Aorta (tissue), 5 donors: Measurements from ENCODE around the gene MAPK8. TPM values are rescaled to one million over a fixed set of nuclear protein-coding genes. Genes with fewer than 3 reads are reported as not detected.

Experiments used
- ATAC-seq: fragments of 200-7000 bp; cut with Tn5 transposase; one replicate; pipeline ENCODE4 v1.9.1; 2022; ENCODE audit warnings: moderate library complexity; ENCODE audit not compliant: low FRiP score
- DNase-seq, 2 donors: peaks; one replicate each; pipeline ENCODE4 v3.0.0-alpha.2; 2020
- H3K27ac ChIP-seq, 2 donors: one replicate each; pipeline ENCODE4 v1.5.1; 2013; ENCODE audit warnings: low read length in 2 of 2, mild to moderate bottlenecking in 2 of 2, moderate library complexity in 2 of 2, control low read depth in 1 of 2, inconsistent platforms in 1 of 2, low read depth in 1 of 2
- H3K27me3 ChIP-seq, 2 donors: one replicate each; pipeline ENCODE4 v1.6.1; 2013; ENCODE audit warnings: control low read depth in 1 of 2, low read length in 1 of 2, mild to moderate bottlenecking in 1 of 2, moderate library complexity in 1 of 2; ENCODE audit not compliant: insufficient read depth in 2 of 2, control insufficient read depth in 1 of 2
- H3K36me3 ChIP-seq, 2 donors: one replicate each; pipeline ENCODE4 v1.6.1; 2013; ENCODE audit warnings: control low read depth in 1 of 2, low read length in 1 of 2, mild to moderate bottlenecking in 1 of 2; ENCODE audit not compliant: insufficient read depth in 2 of 2, control insufficient read depth in 1 of 2
- H3K4me1 ChIP-seq, 2 donors: one replicate each; pipeline ENCODE4 v1.6.1; 2013; ENCODE audit warnings: low read length in 2 of 2, control low read depth in 1 of 2, mild to moderate bottlenecking in 1 of 2, moderate library complexity in 1 of 2; ENCODE audit not compliant: insufficient read depth in 2 of 2, control insufficient read depth in 1 of 2
- H3K4me3 ChIP-seq, 2 donors: one replicate each; pipeline ENCODE4 v1.5.1; 2013; ENCODE audit warnings: low read length in 2 of 2, control low read depth in 1 of 2, mild to moderate bottlenecking in 1 of 2
- H3K9me3 ChIP-seq: one replicate; pipeline ENCODE4 v1.6.1; 2013; ENCODE audit warnings: mild to moderate bottlenecking, low read length; ENCODE audit not compliant: control insufficient read depth
- WGBS, 2 donors: extraction: QIAGEN DNeasy Blood & Tissue Kit; methylation state at CpG; one replicate each; pipeline ENCODE4 v1.1.7; 2013; 5-methylcytosine and 5-hydroxymethylcytosine counted together
- intact Hi-C, 2 donors: fragments of 100-400 bp; cut with DNase I; formaldehyde crosslinking; loops; one replicate each; pipeline versions ENCODE4 v1.14.2 to v1.15.0; 2022
- polyA plus RNA-seq, 2 donors: library from polyadenylated mRNA; stranded (reverse); fragments of 200-250 nt; gene quantifications; one replicate each; pipeline ENCODE4 v1.2.3, GENCODE V29; 2013
- total RNA-seq, 2 donors: library from RNA; stranded (reverse); fragmentation: NEBNext Ultra II Directional; extraction: Animal tissue kit (Norgen Biotek cat#: 25700); gene quantifications; one replicate each; pipeline ENCODE4 v1.2.1, GENCODE V29; 2021
- donor health status: healthy with polysubstance abuse.
- donor health status: Bipolar disorder and iron deficiency.
- donor health status: DM: no; HTN: no; CAD: no.
- donor health status: DM: no; HTN: no; CAD: no.
- donor health status: DM: yes; HTN: yes; CAD: no.

Gene MAPK8
- total and polyA plus RNA-seq, 4 donors = 7.8 to 38.9 (median 26.7) TPM

DNA sequence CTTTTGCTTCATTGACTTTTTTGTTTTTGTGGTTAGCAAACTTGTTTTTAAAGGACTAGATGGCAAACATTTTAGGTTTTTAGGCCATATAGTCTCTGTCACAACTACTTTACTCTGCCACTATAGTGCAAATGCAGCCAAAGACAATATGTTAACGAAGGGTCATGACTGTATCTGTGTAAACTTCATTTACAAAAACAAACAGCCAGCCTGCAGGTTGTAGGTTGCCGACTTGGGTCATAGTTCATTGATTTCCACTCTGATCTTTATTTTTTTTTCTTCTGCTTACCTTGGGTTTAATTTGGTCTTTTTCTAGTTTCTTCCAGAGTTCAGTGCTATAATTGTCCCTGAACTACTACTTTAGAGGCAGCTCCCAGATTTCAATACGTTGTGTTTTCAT, 178.4 kb downstream of the MAPK8 start:
- DNase-seq (no peak), ATAC-seq (no peak)
- no peaks in the 10 kb centered on the region for H3K9me3 ChIP-seq
- intact Hi-C loops = no loop called here
- H3K36me3 ChIP-seq = no peaks in the 10 kb centered on the region
- no peaks in the 10 kb centered on the region for H3K4me1 ChIP-seq
- WGBS, 2 donors = 84 to 93% methylated on average over 3 of the region's 3 CpGs
- H3K27ac ChIP-seq = no peak overlapping the region
- H3K27me3 ChIP-seq = no peaks in the 10 kb centered on the region
- no peak overlapping the region for H3K4me3 ChIP-seq

DNA sequence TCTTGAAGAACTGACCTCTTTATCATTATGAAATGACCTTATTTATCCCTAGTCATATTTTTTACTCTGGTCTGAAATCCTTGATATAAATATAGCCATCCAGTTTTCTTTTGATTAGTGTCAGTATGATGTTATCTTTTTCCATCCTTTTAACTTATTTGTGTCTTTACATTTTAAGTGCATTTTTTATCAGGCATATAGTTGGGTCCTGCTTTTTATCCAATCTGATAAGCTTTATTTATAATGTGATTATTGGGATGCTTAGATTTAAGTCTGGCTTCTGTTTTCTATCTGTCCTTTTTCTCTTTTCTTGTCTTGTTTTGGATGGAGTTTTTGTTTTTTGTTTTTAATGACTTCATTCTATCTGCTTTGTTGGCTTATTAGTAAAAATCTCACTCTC, 179.2 kb downstream of the MAPK8 start:
- H3K4me1 ChIP-seq = no peaks in the 10 kb centered on the region
- H3K36me3 ChIP-seq = no peaks in the 10 kb centered on the region
- H3K27me3 ChIP-seq = no peaks in the 10 kb centered on the region
- no peak overlapping the region for H3K4me3 ChIP-seq
- ATAC-seq (no peak), DNase-seq (no peak)
- no peaks in the 10 kb centered on the region for H3K9me3 ChIP-seq
- intact Hi-C loops = no loop called here
- no peak overlapping the region for H3K27ac ChIP-seq

- H3K9me3 ChIP-seq = no peaks in the 10 kb centered on the region
- H3K27ac ChIP-seq = no peak overlapping the region
- ATAC-seq = no peak
- no peaks in the 10 kb centered on the region for H3K27me3 ChIP-seq
- intact Hi-C loops = no loop called here
- no peak overlapping the region for H3K4me3 ChIP-seq
- H3K36me3 ChIP-seq = no peaks in the 10 kb centered on the region
- no peak for DNase-seq
- 97 to 100% methylated on average over 1 of the region's 1 CpG for WGBS, 2 donors
- no peaks in the 10 kb centered on the region for H3K4me1 ChIP-seq
These were observed 180.8 kb downstream of the MAPK8 start for GRCh38 chr10:48487244-48487643.

Other genes starting within 250 kb of the MAPK8 start
- not detected for gene FRMPD2, start 32.0 kb upstream of the MAPK8 start, total RNA-seq
- gene FRMPD2, start 32.0 kb upstream of the MAPK8 start, polyA plus RNA-seq = not detected